Epithelial cell of esophagus (primary cell): ENCODE measurements around the gene RAB26.
A peak's percentile ranks its signal among the peaks of the same experiment; 100 is the strongest.

Experiments
- DNase-seq: peaks from one replicate; pipeline ENCODE4 v3.0.0; 2010; ENCODE audit warnings: low read depth
- H3K4me3 ChIP-seq: 2 replicates; pipeline ENCODE4 v1.5.1; 2011; ENCODE audit warnings: mild to moderate bottlenecking, low read length, control low read depth
- CTCF ChIP-seq: IDR thresholded peaks from 2 replicates; pipeline ENCODE4 v1.5.1; 2011; ENCODE audit warnings: low read depth, mild to moderate bottlenecking, low read length, control low read depth, inconsistent platforms; ENCODE audit not compliant: insufficient read depth; ENCODE audit errors: missing control alignments

The RAB26 gene

GRCh38 chr16:2163211-2163881, 14.9 kb downstream of the RAB26 start:
- H3K4me3 ChIP-seq = no peak overlapping the region
- DNase-seq = peak; percentile 91
- no peak for TF ChIP-seq CTCF

- no peak for DNase-seq
- TF ChIP-seq CTCF = no peak
- H3K4me3 ChIP-seq = no peak overlapping the region
These were observed 17.4 kb downstream of the RAB26 start for GRCh38 chr16:2165861-2166260.

- DNase-seq = no peak
These were observed 18.0 kb downstream of the RAB26 start for GRCh38 chr16:2166263-2167067.

GRCh38 chr16:2167068-2167638, 18.7 kb downstream of the RAB26 start:
- no peak overlapping the region for H3K4me3 ChIP-seq
- DNase-seq = no peak
- no peak for TF ChIP-seq CTCF

More at GRCh38 chr16:2166263-2167067, 18.0 kb downstream of the RAB26 start:
- no peak for TF ChIP-seq CTCF
- H3K4me3 ChIP-seq = no peak overlapping the region

DNA sequence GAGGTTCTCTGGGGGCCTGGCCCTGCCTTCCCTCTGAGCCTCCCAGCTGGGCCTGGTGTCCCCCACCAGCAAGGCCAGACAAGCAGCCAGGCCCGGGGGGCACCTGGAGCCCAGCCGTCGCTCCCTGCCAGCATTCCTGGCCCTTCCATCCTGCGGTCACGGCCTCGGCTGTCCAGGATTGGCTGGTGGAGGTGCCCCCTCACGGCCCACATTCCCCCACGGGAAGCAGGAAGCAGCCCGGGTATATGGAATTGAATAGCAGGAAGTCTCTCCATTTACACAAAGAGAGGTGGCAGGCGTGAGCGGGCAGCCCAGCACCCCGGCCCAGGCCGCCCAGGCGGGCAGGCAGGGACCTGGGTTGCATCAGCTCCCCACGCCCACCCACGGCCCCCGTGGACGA, 21.7 kb downstream of the RAB26 start:
- no peak for TF ChIP-seq CTCF
- DNase-seq = no peak
- H3K4me3 ChIP-seq = no peak overlapping the region

- H3K4me3 ChIP-seq = no peak overlapping the region
- no peak for DNase-seq
- TF ChIP-seq CTCF = no peak
These were observed 22.4 kb downstream of the RAB26 start for GRCh38 chr16:2170587-2171435.
